PC-9 (cell line): ENCODE results near the gene C7orf57. TPM values are rescaled to one million over a fixed set of nuclear protein-coding genes. Genes with fewer than 3 reads are reported as not detected.
A peak's percentile ranks its signal among the peaks of the same experiment; 100 is the strongest.

Source experiments
- BruUV-seq: library from RNA; stranded (reverse); fragments of 400-500 nt; replicated peaks from 2 replicates; lab custom pipeline; 2021; lab: Mats Ljungman, UMichigan
- CTCF ChIA-PET: fragments of 300-600 bp; sonication (Branson Sonifier 250); formaldehyde crosslinking; loops from one replicate; lab custom pipeline; 2022; ENCODE audit warnings: antibody characterized with exemption; lab: Charles Lee
- POLR2A ChIA-PET: fragments of 300-600 bp; sonication (Branson Sonifier 250); formaldehyde crosslinking; loops from one replicate; lab custom pipeline; 2022; ENCODE audit warnings: antibody characterized with exemption; ENCODE audit not compliant: unreplicated experiment; lab: Charles Lee
- DNase-seq, 2 experiments: peaks; one replicate each; pipeline versions ENCODE4 v3.0.0 to v3.0.0-alpha.2; 2015 to 2022; ENCODE audit warnings: mixed read lengths in 1 of 2
- H2AFZ ChIP-seq: fragments of 200-600 bp; sonication (generic); 2 replicates; pipeline ENCODE4 v1.8.1; 2017; ENCODE audit warnings: antibody characterized with exemption
- H3F3A ChIP-seq: fragments of 200-600 bp; sonication (generic); 2 replicates; pipeline ENCODE4 v1.8.1; 2017; ENCODE audit warnings: antibody characterized with exemption, mild to moderate bottlenecking, low read depth; ENCODE audit not compliant: insufficient read depth
- H3K27ac ChIP-seq: fragments of 200-600 bp; sonication (generic); 2 replicates; pipeline ENCODE4 v1.6.1; 2016; ENCODE audit warnings: mixed run types
- H3K27me3 ChIP-seq: fragments of 200-600 bp; sonication (generic); 2 replicates; pipeline ENCODE4 v1.6.1; 2016; ENCODE audit warnings: low read depth, mixed run types; ENCODE audit not compliant: insufficient read depth
- H3K36me3 ChIP-seq: fragments of 200-600 bp; sonication (generic); 2 replicates; pipeline ENCODE4 v1.6.1; 2016; ENCODE audit warnings: low read depth, mixed run types
- H3K4me1 ChIP-seq: fragments of 200-600 bp; sonication (generic); replicated peaks from 2 replicates; pipeline ENCODE4 v1.6.1; 2016; ENCODE audit warnings: mixed run types; ENCODE audit not compliant: insufficient read depth
- H3K4me2 ChIP-seq: fragments of 200-600 bp; sonication (generic); 2 replicates; pipeline ENCODE4 v1.6.1; 2017; ENCODE audit warnings: mixed run types
- H3K4me3 ChIP-seq: fragments of 200-600 bp; sonication (generic); 2 replicates; pipeline ENCODE4 v1.6.1; 2016; ENCODE audit warnings: mixed run types
- H3K79me2 ChIP-seq: fragments of 200-600 bp; sonication (generic); 2 replicates; pipeline ENCODE4 v1.6.1; 2017; ENCODE audit warnings: low read depth, mixed run types
- H3K9me2 ChIP-seq: fragments of 200-600 bp; sonication (generic); 2 replicates; pipeline ENCODE4 v1.8.1; 2017; ENCODE audit warnings: mild to moderate bottlenecking; ENCODE audit not compliant: insufficient read depth
- H3K9me3 ChIP-seq: fragments of 200-600 bp; sonication (generic); 2 replicates; pipeline ENCODE4 v1.8.1; 2016; ENCODE audit warnings: low read depth; ENCODE audit not compliant: insufficient read depth
- H4K20me1 ChIP-seq: fragments of 200-600 bp; sonication (generic); 2 replicates; pipeline ENCODE4 v1.8.1; 2017; ENCODE audit not compliant: insufficient read depth
- EZH2 ChIP-seq: fragments of 200-600 bp; sonication (generic); IDR thresholded peaks from 2 replicates; pipeline ENCODE4 v1.8.0; 2017; ENCODE audit warnings: antibody characterized with exemption, low read depth
- intact Hi-C: fragments of 100-400 bp; cut with micrococcal nuclease; formaldehyde crosslinking; loops from one replicate; pipeline ENCODE4 v1.10.0; 2022; ENCODE audit not compliant: unreplicated experiment
- total RNA-seq: library from RNA; stranded (reverse); gene quantifications from 2 replicates; pipeline ENCODE4 v1.2.3, GENCODE V29; 2021
- TF ChIP-seq, protein P1 (sequence below): fragments of 200-600 bp; sonication (generic); conservative IDR thresholded peaks from 2 replicates; pipeline ENCODE4 v1.6.1; 2017; ENCODE audit warnings: mixed run types, antibody characterized with exemption, mild to moderate bottlenecking, moderate library complexity

C7orf57 gene
- total RNA-seq, 1 experiment from 2014 or later = 2.5 TPM

GRCh38 chr7:48084727-48085432 is 49.5 kb downstream of the C7orf57 start:
- Histone ChIP-seq H3K36me3 (no peaks in the 10 kb centered on the region), H4K20me1 (no peaks in the 10 kb centered on the region), H2AFZ (no peak overlapping the region), H3K79me2 (peaks cover 4% of the 10 kb centered on the region), H3K9me2 (no peaks in the 10 kb centered on the region), H3K4me3 (no peak overlapping the region), H3K9me3 (no peaks in the 10 kb centered on the region), H3K27ac (peak overlapping the region; percentile 98), H3F3A (peaks cover 79% of the 10 kb centered on the region), H3K4me2 (peak overlapping the region; percentile 95), H3K4me1 (peaks cover 69% of the 10 kb centered on the region), H3K27me3 (no peaks in the 10 kb centered on the region)
- DNase-seq = peak; percentile 92 to 100
- ChIA-PET CTCF (no interaction called here), POLR2A (interaction anchor here (0.6 kb wide), 1 partner anchor 485 kb away, joined by 6 read pairs; no protein-coding TSS in a partner anchor)
- TF ChIP-seq, protein P1, sequence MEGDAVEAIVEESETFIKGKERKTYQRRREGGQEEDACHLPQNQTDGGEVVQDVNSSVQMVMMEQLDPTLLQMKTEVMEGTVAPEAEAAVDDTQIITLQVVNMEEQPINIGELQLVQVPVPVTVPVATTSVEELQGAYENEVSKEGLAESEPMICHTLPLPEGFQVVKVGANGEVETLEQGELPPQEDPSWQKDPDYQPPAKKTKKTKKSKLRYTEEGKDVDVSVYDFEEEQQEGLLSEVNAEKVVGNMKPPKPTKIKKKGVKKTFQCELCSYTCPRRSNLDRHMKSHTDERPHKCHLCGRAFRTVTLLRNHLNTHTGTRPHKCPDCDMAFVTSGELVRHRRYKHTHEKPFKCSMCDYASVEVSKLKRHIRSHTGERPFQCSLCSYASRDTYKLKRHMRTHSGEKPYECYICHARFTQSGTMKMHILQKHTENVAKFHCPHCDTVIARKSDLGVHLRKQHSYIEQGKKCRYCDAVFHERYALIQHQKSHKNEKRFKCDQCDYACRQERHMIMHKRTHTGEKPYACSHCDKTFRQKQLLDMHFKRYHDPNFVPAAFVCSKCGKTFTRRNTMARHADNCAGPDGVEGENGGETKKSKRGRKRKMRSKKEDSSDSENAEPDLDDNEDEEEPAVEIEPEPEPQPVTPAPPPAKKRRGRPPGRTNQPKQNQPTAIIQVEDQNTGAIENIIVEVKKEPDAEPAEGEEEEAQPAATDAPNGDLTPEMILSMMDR = no peak
- TF ChIP-seq EZH2 = no peak
- intact Hi-C loops = loop anchor here (2.0 to 10.0 kb wide), 4 partner anchors 57 to 610 kb away; no protein-coding TSS in a partner anchor
- BruUV-seq = no TSS peak

- H3K79me2 ChIP-seq = peaks cover 10% of the 10 kb centered on the region
- H3F3A ChIP-seq = peaks cover 84% of the 10 kb centered on the region
- peak overlapping the region; percentile 98 for H3K27ac ChIP-seq
- H3K27me3 ChIP-seq = no peaks in the 10 kb centered on the region
- H3K9me2 ChIP-seq = no peaks in the 10 kb centered on the region
- H4K20me1 ChIP-seq = peaks cover 2% of the 10 kb centered on the region; the same call in 1 of the 2 replicates
- H3K4me1 ChIP-seq = peaks cover 69% of the 10 kb centered on the region
- H2AFZ ChIP-seq = no peak overlapping the region
- ChIA-PET POLR2A (interaction anchor here (0.6 to 0.7 kb wide), 2 partner anchors 486 to 551 kb away, joined by 6 read pairs; no protein-coding TSS in a partner anchor), CTCF (interaction anchor here (0.5 kb wide), 1 partner anchor 35 kb away, joined by 4 read pairs; no protein-coding TSS in a partner anchor)
- H3K9me3 ChIP-seq = no peaks in the 10 kb centered on the region
- H3K36me3 ChIP-seq = peaks cover 5% of the 10 kb centered on the region
- peak overlapping the region; percentile 95 for H3K4me2 ChIP-seq
- DNase-seq = peak in 1 of 2 experiments; percentile 40
- no peak for TF ChIP-seq EZH2
- TF ChIP-seq, protein P1 = no peak
- TSS peak; percentile 12 for BruUV-seq
- intact Hi-C loops = loop anchor here (2.0 to 10.0 kb wide), 4 partner anchors 57 to 611 kb away; no protein-coding TSS in a partner anchor
- no peak overlapping the region for H3K4me3 ChIP-seq
Measured at GRCh38 chr7:48085433-48085791, 50.1 kb downstream of the C7orf57 start.

GRCh38 chr7:48085942-48086341 is 50.6 kb downstream of the C7orf57 start:
- Histone ChIP-seq H3K4me1 (peaks cover 74% of the 10 kb centered on the region), H3K27ac (peak overlapping the region; percentile 98), H3K79me2 (peaks cover 15% of the 10 kb centered on the region), H3K4me2 (peak overlapping the region; percentile 95), H4K20me1 (peaks cover 7% of the 10 kb centered on the region; the same call in 1 of the 2 replicates), H3K27me3 (no peaks in the 10 kb centered on the region), H3K9me3 (no peaks in the 10 kb centered on the region), H3K4me3 (no peak overlapping the region), H3F3A (peaks cover 89% of the 10 kb centered on the region), H3K9me2 (no peaks in the 10 kb centered on the region), H2AFZ (no peak overlapping the region), H3K36me3 (peaks cover 10% of the 10 kb centered on the region)
- TF ChIP-seq, protein P1 = no peak
- intact Hi-C loops = loop anchor here (2.0 to 10.0 kb wide), 4 partner anchors 56 to 611 kb away; no protein-coding TSS in a partner anchor
- ChIA-PET CTCF (interaction anchor here (0.5 kb wide), 1 partner anchor 34 kb away, joined by 4 read pairs; no protein-coding TSS in a partner anchor), POLR2A (interaction anchor here (0.6 to 0.7 kb wide), 2 partner anchors 486 to 552 kb away, joined by 6 read pairs; no protein-coding TSS in a partner anchor)
- BruUV-seq = no TSS peak
- DNase-seq = peak in 1 of 2 experiments; percentile 42
